Activated T-helper 2 cell treated with anti-CD3 and anti-CD28 coated beads, Interferon-gamma antibody, Interleukin-2, Interleukin-4, amounts not matched to agents 10 μg/mL and 5 μg/mL and 100 μg/mL, durations not matched to agents 14 hours and 24 hours and 36 hours (primary cell): ENCODE measurements around the gene NUP54. TPM values are rescaled to one million over a fixed set of nuclear protein-coding genes. Genes with fewer than 3 reads are reported as not detected.

Experiments
- DNase-seq: peaks from one replicate; pipeline ENCODE4 v3.0.0; 2021; ENCODE audit warnings: low spot score
- H3K27ac Mint-ChIP-seq: one replicate; pipeline ENCODE4 v1.8.0; 2021; ENCODE audit warnings: mixed read lengths
- H3K27me3 Mint-ChIP-seq: one replicate; pipeline ENCODE4 v1.8.0; 2021; ENCODE audit warnings: low read depth, mixed read lengths
- H3K36me3 Mint-ChIP-seq: one replicate; pipeline ENCODE4 v1.8.0; 2021; ENCODE audit warnings: low read depth, mixed read lengths
- H3K4me1 Mint-ChIP-seq: one replicate; pipeline ENCODE4 v1.8.0; 2021; ENCODE audit warnings: low read depth, mixed read lengths
- H3K4me3 Mint-ChIP-seq: one replicate; pipeline ENCODE4 v1.8.0; 2021; ENCODE audit warnings: low read depth, mild to moderate bottlenecking, moderate library complexity, mixed read lengths
- H3K9me3 Mint-ChIP-seq: one replicate; pipeline ENCODE4 v1.8.0; 2021; ENCODE audit warnings: mixed read lengths
- intact Hi-C: fragments of 100-400 bp; cut with micrococcal nuclease; formaldehyde crosslinking; loops from one replicate; pipeline ENCODE4 v1.15.1; 2023
- total RNA-seq: library from RNA; stranded (reverse); gene quantifications from 2 replicates; pipeline ENCODE4 v1.2.3, GENCODE V29; 2022

Gene NUP54
- total RNA-seq, 1 donor from 2014 or later, result 75.6 TPM

- Mint-ChIP-seq H3K9me3 (no peaks in the 10 kb centered on the region), H3K27me3 (no peaks in the 10 kb centered on the region), H3K4me1 (no peaks in the 10 kb centered on the region), H3K27ac (no peak overlapping the region), H3K36me3 (peaks cover 65% of the 10 kb centered on the region), H3K4me3 (no peak overlapping the region)
- DNase-seq, result no peak
- intact Hi-C loops, result no loop called here
Observed at GRCh38 chr4:76125816-76126215, 22.4 kb downstream of the NUP54 start.

GRCh38 chr4:76120199-76120598, 28.0 kb downstream of the NUP54 start:
- Mint-ChIP-seq H3K27ac (no peak overlapping the region), H3K9me3 (no peaks in the 10 kb centered on the region), H3K4me3 (no peak overlapping the region), H3K36me3 (peaks cover 77% of the 10 kb centered on the region), H3K4me1 (no peaks in the 10 kb centered on the region), H3K27me3 (no peaks in the 10 kb centered on the region)
- no peak for DNase-seq
- intact Hi-C loops, result no loop called here

GRCh38 chr4:76117536-76117935, 30.7 kb downstream of the NUP54 start:
- Mint-ChIP-seq H3K4me1 (no peaks in the 10 kb centered on the region), H3K27me3 (no peaks in the 10 kb centered on the region), H3K9me3 (no peaks in the 10 kb centered on the region), H3K4me3 (no peak overlapping the region), H3K27ac (no peak overlapping the region), H3K36me3 (peaks cover 69% of the 10 kb centered on the region)
- intact Hi-C loops, result no loop called here
- no peak for DNase-seq

GRCh38 chr4:76116821-76117220, 31.4 kb downstream of the NUP54 start:
- DNase-seq, result no peak
- no peaks in the 10 kb centered on the region for H3K4me1 Mint-ChIP-seq
- H3K4me3 Mint-ChIP-seq, result no peak overlapping the region
- no peaks in the 10 kb centered on the region for H3K9me3 Mint-ChIP-seq
- intact Hi-C loops, result no loop called here
- H3K27ac Mint-ChIP-seq, result no peak overlapping the region
- peaks cover 63% of the 10 kb centered on the region for H3K36me3 Mint-ChIP-seq
- H3K27me3 Mint-ChIP-seq, result no peaks in the 10 kb centered on the region

- Mint-ChIP-seq H3K27ac (no peak overlapping the region), H3K36me3 (peaks cover 5% of the 10 kb centered on the region)
Observed at GRCh38 chr4:76108467-76109181, 39.6 kb downstream of the NUP54 start.

GRCh38 chr4:76106442-76106841, 41.8 kb downstream of the NUP54 start:
- H3K36me3 Mint-ChIP-seq, result no peaks in the 10 kb centered on the region
- H3K4me1 Mint-ChIP-seq, result no peaks in the 10 kb centered on the region
- no peaks in the 10 kb centered on the region for H3K9me3 Mint-ChIP-seq
- DNase-seq, result no peak
- peaks cover 11% of the 10 kb centered on the region for H3K27me3 Mint-ChIP-seq
- no peak overlapping the region for H3K27ac Mint-ChIP-seq
- intact Hi-C loops, result no loop called here
- H3K4me3 Mint-ChIP-seq, result no peak overlapping the region

More at GRCh38 chr4:76108467-76109181, 39.6 kb downstream of the NUP54 start:
- Mint-ChIP-seq H3K27me3 (peaks cover 3% of the 10 kb centered on the region), H3K4me1 (no peaks in the 10 kb centered on the region), H3K9me3 (no peaks in the 10 kb centered on the region), H3K4me3 (no peak overlapping the region)
- no peak for DNase-seq
- intact Hi-C loops, result no loop called here

- intact Hi-C loops, result no loop called here
- no peaks in the 10 kb centered on the region for H3K9me3 Mint-ChIP-seq
- no peaks in the 10 kb centered on the region for H3K36me3 Mint-ChIP-seq
- no peaks in the 10 kb centered on the region for H3K4me1 Mint-ChIP-seq
- H3K4me3 Mint-ChIP-seq, result no peak overlapping the region
- H3K27me3 Mint-ChIP-seq, result peaks cover 11% of the 10 kb centered on the region
- no peak overlapping the region for H3K27ac Mint-ChIP-seq
- no peak for DNase-seq
Observed at GRCh38 chr4:76105652-76106051, 42.5 kb downstream of the NUP54 start.

GRCh38 chr4:76096076-76096475, 52.1 kb downstream of the NUP54 start:
- Mint-ChIP-seq H3K27me3 (peaks cover 25% of the 10 kb centered on the region), H3K9me3 (no peaks in the 10 kb centered on the region)
- intact Hi-C loops, result no loop called here

GRCh38 chr4:76095568-76095967, 52.6 kb downstream of the NUP54 start:
- DNase-seq, result no peak
- peaks cover 25% of the 10 kb centered on the region for H3K27me3 Mint-ChIP-seq
- peaks cover 9% of the 10 kb centered on the region for H3K4me1 Mint-ChIP-seq
- H3K9me3 Mint-ChIP-seq, result no peaks in the 10 kb centered on the region
- H3K36me3 Mint-ChIP-seq, result no peaks in the 10 kb centered on the region
- no peak overlapping the region for H3K27ac Mint-ChIP-seq
- intact Hi-C loops, result no loop called here
- no peak overlapping the region for H3K4me3 Mint-ChIP-seq

More at GRCh38 chr4:76096076-76096475, 52.1 kb downstream of the NUP54 start:
- no peak overlapping the region for H3K27ac Mint-ChIP-seq
- DNase-seq, result no peak
- no peaks in the 10 kb centered on the region for H3K36me3 Mint-ChIP-seq
- peaks cover 4% of the 10 kb centered on the region for H3K4me1 Mint-ChIP-seq
- H3K4me3 Mint-ChIP-seq, result no peak overlapping the region

GRCh38 chr4:76091052-76091451, 57.1 kb downstream of the NUP54 start:
- Mint-ChIP-seq H3K27ac (no peak overlapping the region), H3K4me1 (peaks cover 17% of the 10 kb centered on the region), H3K36me3 (no peaks in the 10 kb centered on the region), H3K9me3 (no peaks in the 10 kb centered on the region), H3K4me3 (no peak overlapping the region), H3K27me3 (peaks cover 12% of the 10 kb centered on the region)
- DNase-seq, result no peak
- intact Hi-C loops, result no loop called here

GRCh38 chr4:76090241-76090691, 57.9 kb downstream of the NUP54 start:
- no peak for DNase-seq
- Mint-ChIP-seq H3K27me3 (peaks cover 11% of the 10 kb centered on the region), H3K4me1 (peaks cover 17% of the 10 kb centered on the region), H3K36me3 (no peaks in the 10 kb centered on the region), H3K27ac (no peak overlapping the region), H3K4me3 (no peak overlapping the region), H3K9me3 (no peaks in the 10 kb centered on the region)
- intact Hi-C loops, result no loop called here

- Mint-ChIP-seq H3K4me1 (peaks cover 17% of the 10 kb centered on the region), H3K4me3 (no peak overlapping the region), H3K27ac (no peak overlapping the region), H3K9me3 (no peaks in the 10 kb centered on the region), H3K36me3 (no peaks in the 10 kb centered on the region), H3K27me3 (peaks cover 16% of the 10 kb centered on the region)
- DNase-seq, result no peak
- intact Hi-C loops, result no loop called here
Observed at GRCh38 chr4:76088719-76089118, 59.5 kb downstream of the NUP54 start.

- no peak for DNase-seq
- Mint-ChIP-seq H3K9me3 (no peaks in the 10 kb centered on the region), H3K36me3 (no peaks in the 10 kb centered on the region), H3K4me3 (no peak overlapping the region), H3K4me1 (peaks cover 14% of the 10 kb centered on the region), H3K27me3 (peaks cover 14% of the 10 kb centered on the region), H3K27ac (no peak overlapping the region)
- intact Hi-C loops, result no loop called here
Observed at GRCh38 chr4:76087007-76087769, 61.0 kb downstream of the NUP54 start.
